KMS-11 (cell line): Measurements from ENCODE around the gene FHAD1.

Experiments
- H2AFZ ChIP-seq: fragments of 200-600 bp; sonication (generic); 2 replicates; pipeline ENCODE4 v1.6.1; 2016; ENCODE audit warnings: antibody characterized with exemption, mixed run types, low read depth
- H3K27ac ChIP-seq: fragments of 200-600 bp; sonication (generic); 2 replicates; pipeline ENCODE4 v1.6.1; 2016; ENCODE audit warnings: mild to moderate bottlenecking, mixed run types
- H3K27me3 ChIP-seq: fragments of 200-600 bp; sonication (generic); 2 replicates; pipeline ENCODE4 v1.6.1; 2017; ENCODE audit warnings: mild to moderate bottlenecking, low read depth, mixed run types, moderate library complexity; ENCODE audit not compliant: insufficient read depth
- H3K36me3 ChIP-seq: fragments of 200-600 bp; sonication (generic); 2 replicates; pipeline ENCODE4 v1.6.1; 2017; ENCODE audit warnings: mild to moderate bottlenecking, mixed run types; ENCODE audit not compliant: insufficient read depth
- H3K4me1 ChIP-seq: fragments of 200-600 bp; sonication (generic); 2 replicates; pipeline ENCODE4 v1.6.1; 2016; ENCODE audit warnings: mild to moderate bottlenecking, low read depth, mixed run types; ENCODE audit not compliant: poor library complexity, severe bottlenecking
- H3K4me2 ChIP-seq: fragments of 200-600 bp; sonication (generic); 2 replicates; pipeline ENCODE4 v1.7.0; 2016; ENCODE audit warnings: mild to moderate bottlenecking, mixed run types
- H3K4me3 ChIP-seq: fragments of 200-600 bp; sonication (generic); IDR thresholded peaks from 2 replicates; pipeline ENCODE4 v1.6.1; 2017; ENCODE audit warnings: low read depth, low read length, mixed read lengths; ENCODE audit not compliant: insufficient read depth
- H3K79me2 ChIP-seq: fragments of 200-600 bp; sonication (generic); 2 replicates; pipeline ENCODE4 v1.6.1; 2016; ENCODE audit warnings: low read depth, mixed run types; ENCODE audit not compliant: insufficient read depth
- H3K9ac ChIP-seq: fragments of 200-600 bp; sonication (generic); 2 replicates; pipeline ENCODE4 v1.6.1; 2016; ENCODE audit warnings: mild to moderate bottlenecking, mixed run types
- H4K20me1 ChIP-seq: fragments of 200-600 bp; sonication (generic); 2 replicates; pipeline ENCODE4 v1.6.1; 2016; ENCODE audit warnings: mild to moderate bottlenecking, mixed run types; ENCODE audit not compliant: insufficient read depth
- CTCF ChIP-seq: fragments of 200-600 bp; sonication (generic); conservative IDR thresholded peaks from 2 replicates; pipeline ENCODE4 v1.6.1; 2017; ENCODE audit warnings: low read depth, mild to moderate bottlenecking, antibody characterized with exemption, low read length, moderate library complexity, mixed read lengths

FHAD1 gene

GRCh38 chr1:15231714-15232201 lies 15.3 kb upstream of the FHAD1 start:
- Histone ChIP-seq H3K4me2 (peak overlapping the region; percentile 70), H3K27ac (peak overlapping the region; percentile 50; the same call in 1 of the 2 replicates)

GRCh38 chr1:15233689-15234088 lies 13.3 kb upstream of the FHAD1 start:
- Histone ChIP-seq H3K27ac (no peak overlapping the region), H2AFZ (no peak overlapping the region), H3K79me2 (no peaks in the 10 kb centered on the region), H3K4me2 (no peak overlapping the region), H4K20me1 (no peaks in the 10 kb centered on the region), H3K4me1 (peaks cover 21% of the 10 kb centered on the region), H3K36me3 (no peaks in the 10 kb centered on the region), H3K9ac (no peak overlapping the region), H3K27me3 (no peaks in the 10 kb centered on the region; the same call in 1 of the 2 replicates), H3K4me3 (no peak overlapping the region)
- no peak for TF ChIP-seq CTCF

More at GRCh38 chr1:15231714-15232201, 15.3 kb upstream of the FHAD1 start:
- Histone ChIP-seq H2AFZ (no peak overlapping the region), H3K4me1 (peaks cover 21% of the 10 kb centered on the region), H3K36me3 (no peaks in the 10 kb centered on the region), H3K79me2 (no peaks in the 10 kb centered on the region), H3K4me3 (no peak overlapping the region), H3K27me3 (no peaks in the 10 kb centered on the region), H4K20me1 (no peaks in the 10 kb centered on the region), H3K9ac (no peak overlapping the region)
- no peak for TF ChIP-seq CTCF

GRCh38 chr1:15236321-15236721 lies 10.7 kb upstream of the FHAD1 start:
- Histone ChIP-seq H2AFZ (no peak overlapping the region), H3K27ac (no peak overlapping the region), H3K4me2 (no peak overlapping the region), H4K20me1 (no peaks in the 10 kb centered on the region), H3K79me2 (no peaks in the 10 kb centered on the region), H3K9ac (no peak overlapping the region), H3K36me3 (no peaks in the 10 kb centered on the region), H3K4me3 (no peak overlapping the region), H3K27me3 (no peaks in the 10 kb centered on the region; the same call in 1 of the 2 replicates), H3K4me1 (peaks cover 12% of the 10 kb centered on the region)
- TF ChIP-seq CTCF: no peak

GRCh38 chr1:15236746-15237145 lies 10.3 kb upstream of the FHAD1 start:
- Histone ChIP-seq H2AFZ (no peak overlapping the region), H3K9ac (no peak overlapping the region), H3K36me3 (no peaks in the 10 kb centered on the region), H3K27ac (no peak overlapping the region), H3K4me2 (no peak overlapping the region), H3K4me1 (peaks cover 8% of the 10 kb centered on the region), H3K27me3 (no peaks in the 10 kb centered on the region; the same call in 1 of the 2 replicates), H3K79me2 (no peaks in the 10 kb centered on the region), H4K20me1 (no peaks in the 10 kb centered on the region), H3K4me3 (no peak overlapping the region)
- no peak for TF ChIP-seq CTCF
